Activated gamma-delta T cell (primary cell): ENCODE data around the gene NAA40.
A peak's percentile ranks its signal among the peaks of the same experiment; 100 is the strongest.

Experiments
- DNase-seq: peaks from one replicate; lab custom pipeline; 2025; lab: John Stamatoyannopoulos, UW

NAA40 gene

DNA sequence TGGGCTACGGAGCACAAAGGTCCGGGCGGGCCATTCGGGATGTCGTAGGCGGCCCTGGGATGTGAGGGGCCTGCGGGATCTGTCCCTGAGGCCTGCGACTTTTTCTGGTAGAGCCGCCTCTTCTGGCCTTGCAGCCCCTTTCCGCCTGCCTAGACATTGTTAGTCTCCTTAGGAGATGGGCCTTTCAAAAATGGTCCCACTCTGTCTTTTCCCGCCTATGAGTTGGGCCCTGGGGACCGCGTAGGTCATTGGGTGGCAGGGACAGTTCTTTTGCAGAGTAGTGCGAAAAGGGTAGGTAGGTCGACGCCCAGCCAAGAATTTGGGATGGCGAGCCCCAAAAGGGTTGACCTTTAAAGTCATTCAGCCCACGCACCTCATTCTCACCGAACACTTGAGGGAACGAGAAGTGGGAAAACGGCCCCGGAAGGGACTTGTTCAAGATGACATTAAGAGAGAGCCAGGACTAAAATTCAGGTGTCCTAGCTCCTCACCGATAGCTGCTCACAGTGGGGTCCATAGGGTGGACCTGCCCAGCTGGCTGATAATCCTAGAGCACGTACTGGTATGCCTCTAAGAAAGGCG, 48.2 kb downstream of the NAA40 start:
- no peak for DNase-seq

DNA sequence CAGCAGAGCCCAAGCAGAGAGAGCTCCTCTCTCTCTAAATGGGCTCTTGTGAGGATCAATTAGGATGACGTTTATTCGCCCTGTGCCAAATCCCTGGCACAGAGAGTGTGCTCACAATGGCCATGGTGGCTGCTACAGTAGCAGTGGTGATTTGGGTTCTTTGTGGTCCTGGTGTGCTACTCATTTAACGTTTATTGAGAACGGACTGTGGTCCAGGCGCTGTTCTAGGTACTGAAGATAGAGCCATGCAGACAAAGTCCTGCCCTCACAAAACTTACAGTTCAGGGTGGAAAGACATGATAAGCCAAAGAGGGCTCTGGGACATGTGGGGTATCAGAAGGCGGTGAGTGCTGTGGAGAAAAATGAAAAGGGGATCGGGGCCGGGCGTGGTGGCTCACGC, 52.8 kb downstream of the NAA40 start:
- DNase-seq = no peak

DNA sequence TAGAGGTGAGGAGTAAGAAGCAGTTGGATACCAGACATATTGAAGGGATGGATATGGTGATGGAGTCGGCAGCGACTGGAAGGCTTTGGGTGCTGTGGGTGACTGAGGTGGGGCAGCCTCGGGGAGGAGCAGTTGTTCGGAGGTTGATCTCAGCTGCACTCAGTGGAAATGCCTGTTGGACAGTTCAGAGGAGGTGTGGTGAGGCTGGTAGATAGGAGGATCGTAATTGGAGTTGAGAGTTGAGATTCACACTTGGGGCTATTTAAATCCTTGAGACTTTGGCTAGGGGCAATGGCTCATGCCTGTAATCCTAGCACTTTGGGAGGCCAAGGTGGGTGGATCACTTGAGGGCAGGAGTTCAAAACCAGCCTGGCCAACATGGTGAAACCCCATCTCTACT, 54.3 kb downstream of the NAA40 start:
- no peak for DNase-seq

DNA sequence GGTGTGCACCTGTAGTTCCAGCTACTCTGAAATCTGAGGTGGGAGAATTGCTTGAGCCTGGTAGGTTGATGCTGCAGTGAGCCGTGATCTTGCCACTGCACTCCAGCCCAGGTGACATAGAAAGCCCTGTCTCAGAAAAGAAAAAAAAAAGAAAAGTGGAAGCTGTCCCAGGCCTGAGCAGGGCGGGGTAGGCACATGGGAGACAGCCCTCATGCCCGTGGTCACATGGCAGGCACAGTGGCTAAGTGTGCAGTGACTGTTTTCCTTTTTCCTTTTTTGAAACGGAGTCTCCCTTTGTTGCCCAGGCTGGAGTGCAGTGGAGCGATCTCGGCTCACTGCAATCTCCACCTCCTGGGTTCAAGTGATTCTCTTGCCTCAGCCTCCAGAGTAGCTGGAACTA, 55.2 kb downstream of the NAA40 start:
- DNase-seq = no peak

DNA sequence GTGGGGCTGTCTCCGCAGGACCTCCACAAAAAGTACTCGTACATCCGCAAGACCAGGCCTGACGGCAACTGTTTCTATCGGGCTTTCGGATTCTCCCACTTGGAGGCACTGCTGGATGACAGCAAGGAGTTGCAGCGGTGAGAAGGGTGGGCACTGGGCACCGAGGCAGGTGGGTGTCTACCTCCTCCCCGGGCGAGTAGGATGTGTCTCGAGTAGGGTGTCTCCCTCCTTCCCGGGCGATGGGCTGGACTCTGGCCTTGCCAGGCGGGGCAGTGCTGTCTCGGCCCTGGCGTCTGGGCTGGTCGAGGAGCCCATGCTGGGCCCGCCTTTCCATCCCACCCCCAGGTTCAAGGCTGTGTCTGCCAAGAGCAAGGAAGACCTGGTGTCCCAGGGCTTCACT, 57.7 kb downstream of the NAA40 start:
- no peak for DNase-seq

DNA sequence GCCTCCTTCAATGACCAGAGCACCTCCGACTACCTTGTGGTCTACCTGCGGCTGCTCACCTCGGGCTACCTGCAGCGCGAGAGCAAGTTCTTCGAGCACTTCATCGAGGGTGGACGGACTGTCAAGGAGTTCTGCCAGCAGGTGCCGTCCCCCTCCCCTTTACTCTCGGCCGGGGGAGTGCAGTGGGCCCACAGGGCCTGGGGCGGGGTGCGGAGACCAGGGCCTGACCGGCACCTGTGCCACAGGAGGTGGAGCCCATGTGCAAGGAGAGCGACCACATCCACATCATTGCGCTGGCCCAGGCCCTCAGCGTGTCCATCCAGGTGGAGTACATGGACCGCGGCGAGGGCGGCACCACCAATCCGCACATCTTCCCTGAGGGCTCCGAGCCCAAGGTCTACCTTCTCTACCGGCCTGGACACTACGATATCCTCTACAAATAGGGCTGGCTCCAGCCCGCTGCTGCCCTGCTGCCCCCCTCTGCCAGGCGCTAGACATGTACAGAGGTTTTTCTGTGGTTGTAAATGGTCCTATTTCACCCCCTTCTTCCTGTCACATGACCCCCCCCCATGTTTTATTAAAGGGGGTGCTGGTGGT, 58.4 kb downstream of the NAA40 start:
- no peak for DNase-seq

DNA sequence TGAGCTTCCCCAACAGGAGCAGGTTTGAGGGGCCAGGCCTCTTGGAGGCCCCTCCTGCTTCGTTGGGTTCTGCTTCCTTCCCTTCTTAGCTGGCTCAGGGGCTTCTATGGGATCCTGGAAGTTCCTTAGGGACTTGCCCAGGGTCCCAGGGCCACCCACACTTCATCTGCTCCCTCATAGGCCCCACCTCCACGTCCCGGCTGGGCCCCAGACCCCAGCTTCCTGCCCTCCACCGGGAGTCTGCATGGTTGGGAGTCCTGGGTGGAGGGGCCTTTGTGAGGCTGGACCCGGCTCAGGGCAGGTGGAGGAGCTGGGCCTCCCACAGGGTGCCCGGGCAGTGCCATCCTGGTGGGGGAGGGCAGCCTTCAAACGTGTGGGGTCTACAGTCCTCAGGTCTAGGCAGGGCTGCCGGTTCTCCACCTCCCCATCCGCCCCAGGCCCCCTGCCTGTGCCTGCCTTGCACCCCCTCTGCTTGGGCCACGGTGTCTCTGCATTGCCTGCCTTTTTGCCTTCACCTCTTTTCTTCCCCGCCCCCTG, 59.1 kb downstream of the NAA40 start:
- no peak for DNase-seq

DNA sequence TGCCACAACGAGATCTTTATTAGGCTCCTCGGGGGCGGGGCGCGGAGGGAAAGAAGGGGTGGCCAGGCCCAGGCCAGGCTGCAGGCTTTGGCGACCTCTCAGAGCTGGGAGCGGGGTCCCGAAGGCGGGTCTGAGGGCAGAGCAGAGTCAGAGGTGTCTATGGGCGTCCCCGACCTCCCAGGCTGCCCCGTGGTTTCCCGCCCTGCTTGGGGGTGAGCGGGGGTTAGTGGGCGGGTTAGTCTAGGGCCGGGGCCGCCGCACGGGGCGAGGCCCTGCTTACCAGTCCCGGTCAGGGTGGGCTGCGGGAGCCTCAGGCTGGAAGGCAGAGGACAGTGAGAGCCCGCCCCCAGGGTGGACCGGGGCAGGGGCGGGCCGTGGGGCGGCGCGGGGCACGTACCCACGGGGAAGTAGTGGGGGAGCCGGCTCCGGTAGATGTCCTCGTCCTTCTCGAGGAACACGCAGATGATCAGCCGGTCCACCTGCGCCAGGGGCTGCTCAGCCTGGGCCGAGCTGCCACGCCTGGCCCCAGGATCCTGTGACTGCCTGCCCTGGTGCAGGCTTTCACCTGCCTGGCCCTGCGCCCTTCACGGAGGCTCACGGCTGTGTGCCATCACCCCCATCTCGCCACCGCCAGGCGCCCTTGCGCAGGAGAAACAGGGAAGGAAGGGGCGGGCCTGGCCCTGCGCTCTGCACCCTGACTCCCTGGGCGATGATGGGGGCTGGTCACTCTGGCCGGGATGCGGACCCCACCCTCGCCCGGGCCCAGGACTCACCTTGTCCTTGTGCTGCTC, 60.0 kb downstream of the NAA40 start:
- no peak for DNase-seq

DNA sequence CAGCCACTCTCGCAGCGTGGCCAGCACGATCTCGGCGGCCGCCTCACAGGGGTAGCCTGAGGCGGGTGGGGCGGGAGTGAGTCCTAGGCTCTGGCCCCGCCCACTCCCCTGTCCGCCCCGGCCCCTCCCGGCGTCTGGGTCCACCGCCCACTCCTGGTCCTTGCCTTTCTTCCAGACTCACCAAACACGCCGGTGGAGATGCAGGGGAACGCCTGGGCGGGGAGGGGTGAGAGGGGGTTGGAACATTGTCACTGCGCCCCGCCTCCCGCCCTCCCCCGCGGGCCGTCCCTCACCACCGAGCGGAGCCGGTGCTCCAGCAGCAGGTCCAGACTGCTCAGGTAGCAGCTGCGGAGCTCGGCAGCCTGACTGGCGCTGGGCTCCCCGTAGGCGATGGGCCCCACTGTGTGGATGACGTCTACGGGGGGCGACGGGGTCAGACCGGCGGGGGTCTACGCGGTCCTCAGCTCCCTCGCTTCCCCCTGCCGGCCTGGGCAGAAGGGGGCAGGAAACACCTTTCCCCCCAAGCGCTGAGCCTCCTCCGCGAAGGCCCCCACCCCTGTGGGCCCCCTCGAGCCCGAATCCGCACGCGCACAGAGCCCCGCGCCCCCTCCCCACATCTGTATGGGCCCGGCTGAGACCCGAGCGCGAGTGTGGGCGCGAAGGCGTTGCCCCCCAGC, 60.7 kb downstream of the NAA40 start:
- DNase-seq = peak; percentile 28

DNA sequence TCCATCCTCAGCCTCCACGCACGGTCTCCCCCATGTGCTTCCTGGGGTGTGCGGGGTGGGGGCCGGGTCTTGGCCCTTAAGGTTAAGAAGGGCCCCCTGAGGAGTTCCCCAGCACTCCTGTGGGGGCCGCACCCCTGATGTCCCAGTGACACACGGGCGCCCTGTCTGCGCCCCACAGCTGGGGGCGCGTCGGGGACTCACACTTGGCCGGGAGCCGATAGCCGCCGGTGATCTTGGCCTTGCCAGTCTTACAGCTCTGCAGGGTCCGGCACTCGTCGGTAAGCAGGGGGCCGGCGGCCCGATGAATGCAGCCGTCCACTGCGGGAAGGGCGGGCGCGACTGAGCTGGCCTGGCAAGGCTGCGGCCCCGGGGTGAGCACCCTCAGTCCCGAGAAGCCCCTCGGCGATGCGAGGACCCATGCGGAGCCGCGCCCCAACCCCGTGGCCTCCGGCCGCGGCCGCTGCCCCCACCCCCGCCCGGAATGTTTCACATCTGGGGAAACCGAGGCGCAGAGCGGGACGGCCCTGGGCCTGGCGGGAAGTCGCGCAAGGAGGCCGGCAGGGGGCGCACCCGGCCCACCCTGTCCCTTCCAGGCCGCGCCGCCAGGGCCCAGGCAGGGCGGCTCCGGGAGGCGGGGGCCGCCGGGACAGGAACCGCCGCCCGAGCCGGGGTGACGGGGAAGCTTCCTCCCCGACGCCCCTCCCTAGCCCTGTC, 61.4 kb downstream of the NAA40 start:
- peak; percentile 56 for DNase-seq

DNA sequence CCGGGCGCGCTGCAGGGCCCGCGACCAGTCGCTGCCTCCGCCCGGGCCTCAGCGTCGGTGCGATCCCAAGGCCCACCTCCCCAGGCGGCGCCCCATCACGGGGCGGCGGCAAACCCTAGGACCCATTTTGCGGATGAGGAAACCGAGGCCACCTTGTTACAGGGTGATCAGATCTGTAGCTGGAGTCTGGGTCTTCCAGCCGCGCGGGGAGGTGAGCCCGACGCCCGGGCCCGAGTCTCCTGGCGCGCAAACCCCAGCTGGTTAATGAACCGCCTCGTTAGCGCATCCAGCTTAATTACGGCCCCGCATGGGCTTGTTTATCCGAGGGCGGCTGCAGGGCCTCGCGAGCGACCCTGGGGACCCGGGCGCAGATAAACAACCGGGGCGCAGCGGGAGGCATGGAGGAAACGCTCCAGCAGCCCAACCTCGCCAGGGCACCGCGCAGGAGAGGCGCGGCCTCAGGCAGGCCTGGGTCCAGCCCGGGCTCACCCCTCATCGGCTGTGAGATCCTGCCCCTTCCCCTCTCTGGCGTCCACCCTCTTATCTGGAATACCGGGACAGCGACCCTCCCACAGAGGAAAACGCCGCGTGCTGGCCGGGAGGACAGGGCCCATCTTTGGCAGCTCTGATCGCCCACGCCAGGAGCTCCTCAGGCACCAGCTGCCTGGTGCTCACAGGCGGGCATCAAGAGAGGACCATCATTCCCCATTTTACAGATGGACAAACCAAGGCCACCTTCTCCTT, 62.1 kb downstream of the NAA40 start:
- DNase-seq = no peak

DNA sequence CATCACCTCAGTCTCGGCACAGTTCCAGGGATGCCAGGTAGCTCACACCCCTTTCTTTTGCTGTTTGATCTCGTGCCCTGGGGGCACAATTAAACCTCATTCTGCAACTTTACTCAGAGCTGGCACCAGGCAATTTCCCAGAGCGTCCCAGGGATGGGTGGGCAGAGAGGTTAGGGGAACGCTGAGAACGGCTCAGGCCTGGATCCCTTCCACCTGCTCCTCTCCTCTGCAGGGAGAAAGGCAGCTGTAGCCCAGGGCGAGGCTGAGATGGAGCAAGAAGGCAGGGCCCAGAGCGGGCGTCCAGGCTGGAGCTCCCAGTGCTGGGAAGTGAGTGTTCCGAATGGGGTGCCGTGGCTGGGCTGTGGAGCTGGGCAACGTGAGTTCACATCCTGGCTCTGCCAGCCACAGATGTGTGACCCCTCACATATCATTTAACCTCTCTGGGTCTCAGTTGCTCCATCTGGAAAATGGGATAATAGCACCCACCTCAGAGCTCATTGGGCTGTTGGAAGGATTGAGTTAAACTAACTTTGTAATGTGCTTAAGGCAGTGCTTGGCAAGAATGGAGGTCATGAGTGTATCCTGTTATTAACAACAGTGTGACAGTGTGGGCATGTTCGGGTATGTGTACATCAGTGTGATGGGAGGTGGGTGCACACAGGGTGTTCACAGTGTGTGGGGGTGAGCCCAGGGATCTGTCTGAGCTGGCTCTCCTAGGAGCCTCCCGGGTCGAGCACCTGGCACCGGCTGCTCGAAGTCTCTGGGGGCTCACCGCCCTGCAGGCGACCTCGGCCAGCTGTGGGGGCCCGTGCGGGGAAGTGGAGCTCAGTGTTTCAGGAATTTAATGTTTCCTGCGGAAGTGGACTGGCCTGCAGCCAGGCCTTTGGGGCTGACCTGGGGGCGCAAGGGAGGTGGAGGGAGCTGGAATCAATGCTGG, 63.0 kb downstream of the NAA40 start:
- no peak for DNase-seq

DNA sequence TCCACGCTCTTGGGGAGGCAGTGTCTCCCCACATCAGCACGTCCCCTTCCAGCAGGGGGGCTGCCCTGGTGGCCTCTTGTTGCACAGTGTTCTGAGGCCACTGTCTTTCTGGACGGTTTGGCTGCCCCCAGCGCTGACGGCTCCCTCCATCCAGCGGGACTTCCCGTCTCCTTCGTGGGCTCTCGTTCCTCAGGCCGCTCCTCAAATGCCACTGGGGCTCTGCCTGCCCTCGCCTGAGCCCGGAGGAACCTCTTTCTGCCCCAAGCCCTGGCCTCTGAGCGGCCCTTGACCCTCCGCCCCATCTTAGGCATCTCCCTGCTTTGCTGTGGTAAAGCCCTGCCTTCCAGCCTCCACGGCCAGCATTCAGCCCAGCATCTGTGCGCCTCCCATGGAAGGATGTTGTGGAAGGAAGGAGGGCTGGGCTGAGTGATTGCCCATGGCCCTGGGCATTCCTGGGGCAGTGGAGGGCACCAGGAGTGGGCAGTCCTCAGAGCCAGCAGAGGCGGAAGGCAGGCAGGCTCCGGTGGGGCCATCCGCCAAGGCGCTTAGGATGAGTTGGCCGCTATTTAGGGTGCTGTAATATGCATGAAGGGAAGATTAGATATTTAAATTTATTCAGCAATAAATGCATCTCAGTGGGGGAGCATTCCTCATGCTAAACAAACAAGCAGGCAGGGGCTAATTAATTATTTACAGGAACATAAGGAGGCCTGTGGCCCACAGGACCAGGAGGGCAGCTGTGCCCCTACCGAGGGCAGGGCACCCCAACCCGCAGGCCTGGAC, 65.2 kb downstream of the NAA40 start:
- DNase-seq = no peak

DNA sequence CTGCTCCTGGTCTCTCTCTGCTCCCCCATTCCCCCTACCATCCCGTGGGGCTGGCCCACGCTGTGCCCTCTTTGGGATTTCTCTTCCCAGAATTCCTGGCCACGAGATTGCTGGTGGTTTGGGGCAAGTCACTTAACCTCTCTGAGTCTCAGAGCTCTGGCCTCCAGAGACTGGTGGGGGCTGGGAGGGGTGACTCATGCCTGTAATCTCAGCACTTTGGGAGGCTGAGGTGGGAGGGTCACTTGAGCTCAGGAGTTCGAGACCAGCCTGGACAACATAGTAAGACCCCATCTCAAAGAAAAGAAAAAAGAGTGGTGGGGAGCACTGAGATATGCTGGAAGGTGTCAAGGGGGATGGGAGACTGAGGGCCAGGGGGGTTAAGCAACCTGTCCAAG, 65.8 kb downstream of the NAA40 start:
- no peak for DNase-seq

DNA sequence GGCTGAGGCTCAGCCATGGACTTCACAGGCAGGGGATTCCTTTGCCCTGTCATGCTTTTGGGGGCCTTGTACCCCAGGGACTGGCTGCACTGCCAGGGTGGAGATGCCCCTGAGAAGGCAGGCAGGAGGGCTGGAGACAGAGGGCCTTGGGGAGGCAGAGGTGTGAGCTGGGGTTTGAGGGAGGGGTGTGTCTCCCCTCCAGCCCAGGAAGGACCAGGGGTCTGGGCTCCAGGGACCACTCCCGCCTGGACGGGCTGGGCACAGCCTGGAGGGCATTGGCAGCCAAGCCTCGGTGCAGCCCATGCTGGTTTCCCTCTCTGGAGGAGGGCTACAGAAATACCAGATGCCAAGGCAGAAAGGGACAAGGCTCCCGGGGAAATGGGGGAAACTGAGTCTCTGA, 66.9 kb downstream of the NAA40 start:
- DNase-seq = no peak

DNA sequence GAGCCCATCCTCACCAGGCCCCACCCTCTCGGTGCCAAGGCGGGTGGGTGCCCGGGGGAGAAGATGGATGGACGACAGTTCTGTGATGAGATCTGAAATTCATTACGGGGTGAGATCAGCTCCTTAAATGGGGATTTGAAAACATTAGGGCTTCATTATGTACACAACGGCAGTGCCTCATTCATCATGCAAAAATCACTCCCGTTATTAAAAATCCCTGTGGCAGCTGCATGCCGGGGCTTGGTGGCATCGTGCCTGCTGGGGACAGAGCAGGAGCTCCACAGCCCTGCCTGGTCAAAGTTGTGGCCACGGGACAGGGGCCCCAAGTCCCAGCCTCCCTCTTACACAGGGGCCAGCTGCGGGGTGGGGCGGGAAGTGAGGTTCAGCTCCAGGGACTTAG, 67.6 kb downstream of the NAA40 start:
- DNase-seq = no peak
